SK-N-SH (cell line): ENCODE results near the gene PPP1R27. TPM values are rescaled to one million over a fixed set of nuclear protein-coding genes. Genes with fewer than 3 reads are reported as not detected.

Experiments
- CTCF ChIA-PET: fragments of 300-600, 350-600 bp; formaldehyde crosslinking; extraction: SDS; loops from one replicate; lab custom pipeline; 2021; lab: Yijun Ruan, JAX
- POLR2A ChIA-PET: fragments of 350-600 bp; sonication (Branson Sonifier 250); formaldehyde crosslinking; extraction: SDS; loops from one replicate; lab custom pipeline; 2020; ENCODE audit warnings: antibody characterized with exemption, inconsistent platforms; lab: Yijun Ruan, JAX
- DNase-seq: peaks from one replicate; pipeline ENCODE4 v3.0.0; 2012
- H2AFZ ChIP-seq: fragments of 200-600 bp; sonication (generic); 2 replicates; pipeline ENCODE4 v1.8.1; 2016; ENCODE audit warnings: antibody characterized with exemption, mild to moderate bottlenecking, low read depth
- H3F3A ChIP-seq: fragments of 200-600 bp; sonication (generic); replicated peaks from 2 replicates; pipeline ENCODE3; 2016; ENCODE audit warnings: antibody characterized with exemption, mild to moderate bottlenecking; ENCODE audit not compliant: insufficient read depth
- H3K27ac ChIP-seq, 2 experiments: fragments of 200-500 bp in 1 of 2; fragments of 200-600 bp in 1 of 2; sonication (Bioruptor generic) in 1 of 2; sonication (generic), shearing (Covaris generic) in 1 of 2; 2 replicates each; pipeline versions ENCODE4 v1.5.1 to v1.6.1; 2014 to 2016; ENCODE audit warnings: low read depth in 2 of 2, inconsistent platforms in 1 of 2, low read length in 1 of 2, mild to moderate bottlenecking in 1 of 2, mixed read lengths in 1 of 2
- H3K27me3 ChIP-seq: fragments of 200-600 bp; sonication (generic), shearing (Covaris generic); 2 replicates; pipeline ENCODE4 v1.6.1; 2016; ENCODE audit warnings: mixed run types; ENCODE audit not compliant: insufficient read depth
- H3K36me3 ChIP-seq, 2 experiments: fragments of 200-500 bp in 1 of 2; fragments of 200-600 bp in 1 of 2; sonication (Bioruptor generic) in 1 of 2; sonication (generic) in 1 of 2; replicated peaks in 1 of 2; 2 replicates each; pipeline versions ENCODE3 to v1.5.1; 2014 to 2016; ENCODE audit warnings: low read length in 1 of 2, mild to moderate bottlenecking in 1 of 2; ENCODE audit not compliant: insufficient read depth in 2 of 2, control insufficient read depth in 1 of 2
- H3K4me1 ChIP-seq, 2 experiments: fragments of 200-500 bp in 1 of 2; fragments of 200-600 bp in 1 of 2; sonication (Bioruptor generic) in 1 of 2; sonication (generic), shearing (Covaris generic) in 1 of 2; 2 replicates each; pipeline versions ENCODE4 v1.5.1 to v1.6.1; 2014 to 2016; ENCODE audit warnings: low read depth in 1 of 2, low read length in 1 of 2, mixed run types in 1 of 2; ENCODE audit not compliant: insufficient read depth in 2 of 2, control insufficient read depth in 1 of 2
- H3K4me2 ChIP-seq: fragments of 200-600 bp; sonication (generic), shearing (Covaris generic); 2 replicates; pipeline ENCODE4 v1.6.1; 2017; ENCODE audit warnings: mixed run types
- H3K4me3 ChIP-seq, 2 experiments: fragments of 200-500 bp in 1 of 2; fragments of 200-600 bp in 1 of 2; sonication (Bioruptor generic) in 1 of 2; sonication (generic), shearing (Covaris generic) in 1 of 2; 2 replicates each; pipeline versions ENCODE4 v1.5.1 to v1.8.1; 2014 to 2016; ENCODE audit warnings: low read depth in 2 of 2, inconsistent platforms in 1 of 2, low read length in 1 of 2, mild to moderate bottlenecking in 1 of 2, mixed read lengths in 1 of 2, moderate library complexity in 1 of 2
- H3K79me2 ChIP-seq: fragments of 200-600 bp; sonication (generic); 2 replicates; pipeline ENCODE4 v1.8.1; 2017; ENCODE audit warnings: mild to moderate bottlenecking; ENCODE audit not compliant: insufficient read depth
- H3K9ac ChIP-seq: fragments of 200-600 bp; sonication (generic); 2 replicates; pipeline ENCODE4 v1.6.1; 2017; ENCODE audit warnings: mixed run types
- H3K9me2 ChIP-seq: fragments of 200-600 bp; sonication (generic); 2 replicates; pipeline ENCODE4 v1.6.1; 2017; ENCODE audit warnings: mixed run types
- H3K9me3 ChIP-seq: fragments of 200-600 bp; sonication (generic); 2 replicates; pipeline ENCODE4 v1.6.1; 2017; ENCODE audit warnings: mixed run types, mild to moderate bottlenecking, moderate library complexity
- H4K20me1 ChIP-seq: fragments of 200-600 bp; sonication (generic); 2 replicates; pipeline ENCODE4 v1.6.1; 2017; ENCODE audit warnings: mild to moderate bottlenecking, mixed run types; ENCODE audit not compliant: insufficient read depth
- CHD2 ChIP-seq: fragments of 150-350 bp; IDR thresholded peaks from 2 replicates; pipeline ENCODE4 v1.6.1; 2018; ENCODE audit warnings: low read length; ENCODE audit not compliant: partially characterized antibody
- ELF1 ChIP-seq: IDR thresholded peaks from 2 replicates; pipeline ENCODE4 v1.4.0; 2012
- GABPA ChIP-seq: IDR thresholded peaks from 2 replicates; pipeline ENCODE4 v1.4.0; 2012; ENCODE audit warnings: low read depth, mild to moderate bottlenecking
- MAX ChIP-seq: IDR thresholded peaks from 2 replicates; pipeline ENCODE4 v1.4.0; 2012; ENCODE audit warnings: low read depth
- MXI1 ChIP-seq: IDR thresholded peaks from 2 replicates; pipeline ENCODE4 v1.6.1; 2012; ENCODE audit warnings: mild to moderate bottlenecking, low read depth, low read length, improper control_type of control experiment
- NRF1 ChIP-seq: IDR thresholded peaks from 2 replicates; pipeline ENCODE4 v1.6.1; 2012; ENCODE audit warnings: low read depth, mild to moderate bottlenecking, low read length
- PBX3 ChIP-seq: IDR thresholded peaks from 2 replicates; pipeline ENCODE4; 2012
- POLR2AphosphoS5 ChIP-seq: IDR thresholded peaks from 2 replicates; pipeline ENCODE4 v1.6.1; 2012; ENCODE audit warnings: low read depth, low read length
- RCOR1 ChIP-seq: fragments of 150-350 bp; IDR thresholded peaks from 2 replicates; pipeline ENCODE4 v1.6.1; 2017; ENCODE audit warnings: antibody characterized with exemption, low read length
- REST ChIP-seq: IDR thresholded peaks from 2 replicates; pipeline ENCODE4 v1.6.1; 2012; ENCODE audit warnings: mild to moderate bottlenecking, low read depth, low read length, moderate library complexity
- RFX5 ChIP-seq: IDR thresholded peaks from 2 replicates; pipeline ENCODE4 v1.6.1; 2012; ENCODE audit warnings: mild to moderate bottlenecking, improper control_type of control experiment, low read length
- SIN3A ChIP-seq: IDR thresholded peaks from 2 replicates; pipeline ENCODE4 v1.6.1; 2012; ENCODE audit warnings: low read depth, mild to moderate bottlenecking, low read length, moderate library complexity, borderline replicate concordance
- TAF1 ChIP-seq: IDR thresholded peaks from 2 replicates; pipeline ENCODE4 v1.6.1; 2012; ENCODE audit warnings: low read depth, mild to moderate bottlenecking, low read length, moderate library complexity, borderline replicate concordance
- TEAD4 ChIP-seq: IDR thresholded peaks from 2 replicates; pipeline ENCODE4 v1.4.0; 2012; ENCODE audit warnings: mild to moderate bottlenecking, borderline replicate concordance; ENCODE audit not compliant: insufficient read depth
- USF1 ChIP-seq: IDR thresholded peaks from 2 replicates; pipeline ENCODE4 v1.4.0; 2012; ENCODE audit warnings: low read depth, borderline replicate concordance
- USF2 ChIP-seq: fragments of 150-350 bp; IDR thresholded peaks from 2 replicates; pipeline ENCODE4 v1.6.1; 2017; ENCODE audit warnings: antibody characterized with exemption, low read length, low read depth, borderline replicate concordance
- ZBTB33 ChIP-seq: IDR thresholded peaks from 2 replicates; pipeline ENCODE4 v1.4.0; 2012; ENCODE audit warnings: low read depth, borderline replicate concordance
- WGBS: methylation state at CpG from one replicate; pipeline ENCODE4 v1.1.6; 2017; ENCODE audit warnings: low lambda C conversion rate; 5-methylcytosine and 5-hydroxymethylcytosine counted together
- polyA plus RNA-seq, 3 experiments: library from polyadenylated mRNA; depleted of rRNA; stranded (reverse); fragments of >200 nt; gene quantifications; 2 replicates each; pipeline ENCODE4 v1.2.3, GENCODE V29; 2012

PPP1R27 gene
- polyA plus RNA-seq, 1 of the 3 experiments (the other 2 are of a cell fraction), result 0.07 TPM

GRCh38 chr17:81833160-81833920 is 1.5 kb downstream of the PPP1R27 start, which contains the start of gene MCRIP1:
MCRIP1 (minus strand) TSS chr17:81833291; CDS start chr17:81824506, 8,785 bp downstream.
- peak within 1 kb of the TSS; percentile 80 for H2AFZ ChIP-seq
- peak within 1 kb of the TSS; percentile 77 to 97 for H3K4me3 ChIP-seq
- peak within 1 kb of the TSS; percentile 100 for H3K4me2 ChIP-seq
- DNase-seq, result peak; percentile 100
- H3K9ac ChIP-seq, result peak within 1 kb of the TSS; percentile 97
- no peaks in the 10 kb centered on the region for H3K9me3 ChIP-seq
- no peaks in the 10 kb centered on the region for H3K36me3 ChIP-seq
- peaks cover 0 to 27% of the 10 kb centered on the region in 2 experiments; a peak in 3 of 4 replicates for H3K4me1 ChIP-seq
- CTCF ChIA-PET, result interaction anchor here (0.9 to 2.5 kb wide), 12 partner anchors 9 to 197 kb away, joined by 3 to 11 read pairs (median 4); no protein-coding TSS in a partner anchor
- WGBS, result 5% methylated on average over 49 of the region's 76 CpGs
- no peaks in the 10 kb centered on the region for H3K27me3 ChIP-seq
- H3K27ac ChIP-seq, result peak within 1 kb of the TSS; percentile 86 to 90
- no peaks in the 10 kb centered on the region for H3K9me2 ChIP-seq
- TF ChIP-seq RCOR1, result no peak
- TF ChIP-seq GABPA, result peak; percentile 77
- peak; percentile 87 for TF ChIP-seq USF2
- TF ChIP-seq TAF1, result peak; percentile 95
- TF ChIP-seq USF1, result peak; percentile 97
- TF ChIP-seq PBX3, result peak; percentile 30; the same call in 1 of the 2 replicates
- no peak for TF ChIP-seq RFX5
- peak; percentile 91; the same call in 1 of the 2 replicates for TF ChIP-seq POLR2AphosphoS5
- TF ChIP-seq SIN3A, result peak; percentile 88; the same call in 1 of the 2 replicates
- TF ChIP-seq NRF1, result peak; percentile 95
- TF ChIP-seq ELF1, result no peak
- TF ChIP-seq TEAD4, result no peak
- peak; percentile 95 for TF ChIP-seq MAX
- TF ChIP-seq REST, result 0 out of 2 replicates have a peak, but pooled peaks have one; percentile 41
- 0 out of 2 replicates have a peak, but pooled peaks have one; percentile 28 for TF ChIP-seq ZBTB33
- peak; percentile 77 for TF ChIP-seq CHD2
- peak; percentile 90 for TF ChIP-seq MXI1
- TF ChIP-seq, all 33 proteins: peak for 13
- Histone ChIP-seq H3K79me2 (peaks cover 52% of the 10 kb centered on the region), H4K20me1 (peaks cover 19% of the 10 kb centered on the region; the same call in 1 of the 2 replicates), H3F3A (peaks cover 17% of the 10 kb centered on the region)
- POLR2A ChIA-PET, result interaction anchor here (0.7 to 2.1 kb wide), 19 partner anchors 8 to 167 kb away, joined by 3 to 13 read pairs (median 4); partner anchors contain the start of genes ARHGDIA, ARL16, CCDC137 and HGS
